Ishikawa (cell line): ENCODE measurements around the gene HAP1.

Experiments used
- CEBPB ChIP-seq: IDR thresholded peaks from 2 replicates; pipeline ENCODE4 v1.6.1; 2012
- CREB1 ChIP-seq: IDR thresholded peaks from 2 replicates; pipeline ENCODE4 v1.6.1; 2012; ENCODE audit warnings: low read depth
- EGR1 ChIP-seq: IDR thresholded peaks from 2 replicates; pipeline ENCODE4 v1.6.1; 2012
- EP300 ChIP-seq: IDR thresholded peaks from 2 replicates; pipeline ENCODE4 v1.6.1; 2012; ENCODE audit warnings: borderline replicate concordance
- FOXM1 ChIP-seq: IDR thresholded peaks from 2 replicates; pipeline ENCODE4 v1.6.1; 2012; ENCODE audit warnings: low read depth, borderline replicate concordance
- NFIC ChIP-seq: IDR thresholded peaks from 2 replicates; pipeline ENCODE4 v1.6.1; 2012
- RAD21 ChIP-seq: IDR thresholded peaks from 2 replicates; pipeline ENCODE4 v1.6.1; 2012; ENCODE audit warnings: low read depth
- TAF1 ChIP-seq: IDR thresholded peaks from 2 replicates; pipeline ENCODE4 v1.6.1; 2012; ENCODE audit warnings: low read depth, mild to moderate bottlenecking
- TCF12 ChIP-seq: IDR thresholded peaks from 2 replicates; pipeline ENCODE4 v1.6.1; 2012; ENCODE audit warnings: low read depth
- TEAD4 ChIP-seq: IDR thresholded peaks from 2 replicates; pipeline ENCODE4 v1.6.1; 2012
- YY1 ChIP-seq: IDR thresholded peaks from 2 replicates; pipeline ENCODE4 v1.6.1; 2012; ENCODE audit warnings: low read depth
- ZBTB7A ChIP-seq: IDR thresholded peaks from 2 replicates; pipeline ENCODE4 v1.6.1; 2012; ENCODE audit warnings: low read depth
- TF ChIP-seq, protein P1 (sequence below): IDR thresholded peaks from 2 replicates; pipeline ENCODE4 v1.6.1; 2012; ENCODE audit warnings: low read depth, mild to moderate bottlenecking
- TF ChIP-seq, protein P2 (sequence below): IDR thresholded peaks from 2 replicates; pipeline ENCODE4 v1.6.1; 2012
- TF ChIP-seq, protein P3 (sequence below): IDR thresholded peaks from 2 replicates; pipeline ENCODE4 v1.6.1; 2012

HAP1 gene

GRCh38 chr17:41773731-41774193, 39.3 kb upstream of the HAP1 start:
- no peak for TF ChIP-seq YY1
- TF ChIP-seq FOXM1, result no peak
- TF ChIP-seq, protein P1, sequence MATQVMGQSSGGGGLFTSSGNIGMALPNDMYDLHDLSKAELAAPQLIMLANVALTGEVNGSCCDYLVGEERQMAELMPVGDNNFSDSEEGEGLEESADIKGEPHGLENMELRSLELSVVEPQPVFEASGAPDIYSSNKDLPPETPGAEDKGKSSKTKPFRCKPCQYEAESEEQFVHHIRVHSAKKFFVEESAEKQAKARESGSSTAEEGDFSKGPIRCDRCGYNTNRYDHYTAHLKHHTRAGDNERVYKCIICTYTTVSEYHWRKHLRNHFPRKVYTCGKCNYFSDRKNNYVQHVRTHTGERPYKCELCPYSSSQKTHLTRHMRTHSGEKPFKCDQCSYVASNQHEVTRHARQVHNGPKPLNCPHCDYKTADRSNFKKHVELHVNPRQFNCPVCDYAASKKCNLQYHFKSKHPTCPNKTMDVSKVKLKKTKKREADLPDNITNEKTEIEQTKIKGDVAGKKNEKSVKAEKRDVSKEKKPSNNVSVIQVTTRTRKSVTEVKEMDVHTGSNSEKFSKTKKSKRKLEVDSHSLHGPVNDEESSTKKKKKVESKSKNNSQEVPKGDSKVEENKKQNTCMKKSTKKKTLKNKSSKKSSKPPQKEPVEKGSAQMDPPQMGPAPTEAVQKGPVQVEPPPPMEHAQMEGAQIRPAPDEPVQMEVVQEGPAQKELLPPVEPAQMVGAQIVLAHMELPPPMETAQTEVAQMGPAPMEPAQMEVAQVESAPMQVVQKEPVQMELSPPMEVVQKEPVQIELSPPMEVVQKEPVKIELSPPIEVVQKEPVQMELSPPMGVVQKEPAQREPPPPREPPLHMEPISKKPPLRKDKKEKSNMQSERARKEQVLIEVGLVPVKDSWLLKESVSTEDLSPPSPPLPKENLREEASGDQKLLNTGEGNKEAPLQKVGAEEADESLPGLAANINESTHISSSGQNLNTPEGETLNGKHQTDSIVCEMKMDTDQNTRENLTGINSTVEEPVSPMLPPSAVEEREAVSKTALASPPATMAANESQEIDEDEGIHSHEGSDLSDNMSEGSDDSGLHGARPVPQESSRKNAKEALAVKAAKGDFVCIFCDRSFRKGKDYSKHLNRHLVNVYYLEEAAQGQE, result no peak
- no peak for TF ChIP-seq EGR1
- TF ChIP-seq ZBTB7A, result no peak
- no peak for TF ChIP-seq TCF12
- TF ChIP-seq, protein P2, sequence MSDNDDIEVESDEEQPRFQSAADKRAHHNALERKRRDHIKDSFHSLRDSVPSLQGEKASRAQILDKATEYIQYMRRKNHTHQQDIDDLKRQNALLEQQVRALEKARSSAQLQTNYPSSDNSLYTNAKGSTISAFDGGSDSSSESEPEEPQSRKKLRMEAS, result no peak
- TF ChIP-seq EP300, result no peak
- TF ChIP-seq RAD21, result no peak
- TF ChIP-seq, protein P3, sequence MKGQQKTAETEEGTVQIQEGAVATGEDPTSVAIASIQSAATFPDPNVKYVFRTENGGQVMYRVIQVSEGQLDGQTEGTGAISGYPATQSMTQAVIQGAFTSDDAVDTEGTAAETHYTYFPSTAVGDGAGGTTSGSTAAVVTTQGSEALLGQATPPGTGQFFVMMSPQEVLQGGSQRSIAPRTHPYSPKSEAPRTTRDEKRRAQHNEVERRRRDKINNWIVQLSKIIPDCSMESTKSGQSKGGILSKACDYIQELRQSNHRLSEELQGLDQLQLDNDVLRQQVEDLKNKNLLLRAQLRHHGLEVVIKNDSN, result no peak
- TF ChIP-seq CREB1, result no peak
- no peak for TF ChIP-seq NFIC
- no peak for TF ChIP-seq CEBPB
- TF ChIP-seq TAF1, result no peak
- TF ChIP-seq TEAD4, result no peak

GRCh38 chr17:41773190-41773588, 38.7 kb upstream of the HAP1 start:
- TF ChIP-seq CEBPB (no peak), RAD21 (no peak; the same call in 1 of the 2 replicates), TCF12 (peak; percentile 56), EP300 (peak; percentile 45; the same call in 1 of the 2 replicates), EGR1 (no peak), ZBTB7A (peak; percentile 22; the same call in 1 of the 2 replicates)
- TF ChIP-seq, protein P2, result peak; percentile 16; the same call in 1 of the 2 replicates

DNA sequence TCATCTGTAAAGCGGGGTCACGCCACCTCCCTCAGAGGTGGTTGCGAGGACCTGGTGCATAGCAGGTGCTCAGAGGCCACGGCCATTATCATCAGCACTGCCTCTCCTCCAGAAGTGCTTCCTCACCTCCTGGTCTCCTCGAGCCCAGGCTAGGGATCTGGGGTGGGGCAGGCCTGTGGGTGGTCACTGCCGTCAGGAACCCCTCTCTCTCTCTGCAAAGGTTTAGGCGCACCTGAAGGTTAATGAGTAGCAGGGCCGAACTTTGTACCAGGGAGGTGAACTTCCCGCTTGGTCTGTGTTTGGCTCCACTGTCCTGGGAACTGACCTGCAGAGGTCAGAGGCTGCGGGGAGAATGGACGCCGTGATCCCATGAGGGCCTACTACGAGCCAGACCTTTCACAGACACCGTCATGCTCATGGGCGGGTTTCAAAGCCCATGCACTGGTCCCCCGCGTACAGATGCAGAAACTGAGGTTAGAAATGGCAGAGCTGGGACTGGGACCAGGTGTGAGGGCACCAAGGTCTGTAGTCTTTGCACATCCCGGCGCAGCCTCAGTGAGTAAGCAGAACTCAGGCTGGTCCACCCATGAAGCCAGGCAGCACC, 38.2 kb upstream of the HAP1 start:
- TF ChIP-seq NFIC, result no peak; the same call in 1 of the 2 replicates

DNA sequence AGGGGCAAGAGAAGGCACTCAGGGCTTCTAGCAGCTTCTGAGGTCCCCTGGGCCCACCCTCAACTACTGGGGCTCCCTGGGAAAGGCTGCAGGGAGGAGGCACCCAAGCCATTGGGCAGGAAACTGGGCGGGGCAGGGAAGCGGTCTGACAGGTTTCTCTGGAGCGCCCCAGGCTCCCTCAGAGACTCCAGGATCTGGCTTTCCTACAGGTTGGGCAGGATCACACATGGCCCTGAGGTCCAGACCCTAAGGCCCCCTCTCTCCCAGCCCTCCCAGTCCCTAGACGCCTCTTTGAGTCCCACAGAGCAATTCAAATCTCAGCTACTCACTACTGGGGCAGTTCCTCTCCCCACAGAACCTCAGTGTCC, 37.8 kb upstream of the HAP1 start:
- no peak; the same call in 1 of the 2 replicates for TF ChIP-seq ZBTB7A
- peak; percentile 82; the same call in 1 of the 2 replicates for TF ChIP-seq TCF12
- no peak for TF ChIP-seq FOXM1
- peak; percentile 58; the same call in 1 of the 2 replicates for TF ChIP-seq EP300
- TF ChIP-seq RAD21, result no peak; the same call in 1 of the 2 replicates
- TF ChIP-seq, protein P2, result peak; percentile 71; the same call in 1 of the 2 replicates
- TF ChIP-seq NFIC, result peak; percentile 38; the same call in 1 of the 2 replicates
- 0 out of 2 replicates have a peak, but pooled peaks have one; percentile 5 for TF ChIP-seq TAF1
- peak; percentile 34; the same call in 1 of the 2 replicates for TF ChIP-seq TEAD4
- TF ChIP-seq CREB1, result no peak

- TF ChIP-seq CREB1, result no peak
These were observed 37.2 kb upstream of the HAP1 start for GRCh38 chr17:41771389-41772206.

- TF ChIP-seq CREB1 (no peak), CEBPB (no peak), RAD21 (no peak), YY1 (no peak), TEAD4 (no peak), ZBTB7A (no peak), EGR1 (no peak), TAF1 (no peak), TCF12 (no peak), FOXM1 (no peak), NFIC (no peak)
- TF ChIP-seq, protein P3, result no peak
- TF ChIP-seq, protein P1, result no peak
These were observed 35.5 kb upstream of the HAP1 start for GRCh38 chr17:41769985-41770384.
